Suppressor macrophage treated with lipopolysaccharide for 1 hour (primary cell): ENCODE data around the gene GRIK3.
"Not testable (repeated sequence)": the region's sequence is repeated elsewhere in the genome, so short reads cannot be mapped to it uniquely, and the experiment has no call there.

Experiments used
- DNase-seq, 3 donors: peaks; one replicate each; pipeline ENCODE4 v3.0.0-alpha.2; 2020 to 2022

The GRIK3 gene

DNA sequence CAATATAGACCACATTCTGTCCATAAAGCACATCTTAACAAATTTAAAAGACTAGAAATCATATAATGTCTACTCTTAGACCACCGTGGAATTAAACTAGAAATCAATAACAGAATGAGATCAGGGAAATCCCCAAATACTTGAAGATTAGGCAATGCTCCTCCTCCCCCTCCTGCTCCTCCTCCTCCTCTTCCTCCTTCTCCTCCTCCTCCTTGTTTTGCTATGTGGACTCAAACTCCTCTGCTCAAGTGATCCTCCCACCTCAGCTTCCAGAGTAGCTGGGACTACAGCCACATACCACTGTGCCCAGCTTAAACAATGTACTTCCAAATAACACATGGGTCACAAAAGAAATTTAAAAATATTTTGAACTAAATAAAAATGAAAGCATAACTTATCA is 134.2 kb downstream of the GRIK3 start:
- DNase-seq = no peak

GRCh38 chr1:36897813-36898212 is 136.5 kb downstream of the GRIK3 start:
- not testable (repeated sequence) for DNase-seq

DNA sequence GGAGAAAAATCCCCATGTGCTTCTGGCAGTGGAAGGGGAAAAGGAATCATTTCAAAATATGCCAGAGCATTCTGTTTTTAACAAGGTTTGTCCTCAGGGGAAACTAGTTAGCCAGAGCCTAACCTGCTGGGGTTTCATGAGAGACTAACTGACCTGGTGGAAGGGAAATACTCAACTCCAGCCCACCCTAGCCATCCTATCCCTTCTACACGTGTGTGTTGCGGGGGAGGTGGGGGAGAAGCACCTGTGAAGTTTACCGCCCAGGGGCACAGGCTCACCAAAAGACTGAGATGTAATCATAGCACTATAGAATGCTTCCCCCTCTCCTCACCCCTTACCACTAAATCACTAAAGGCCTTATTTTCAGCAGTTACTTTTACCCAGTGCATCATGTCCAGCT is 139.5 kb downstream of the GRIK3 start:
- no peak for DNase-seq

- no peak for DNase-seq
These were observed 143.5 kb downstream of the GRIK3 start for GRCh38 chr1:36890776-36891175.

DNA sequence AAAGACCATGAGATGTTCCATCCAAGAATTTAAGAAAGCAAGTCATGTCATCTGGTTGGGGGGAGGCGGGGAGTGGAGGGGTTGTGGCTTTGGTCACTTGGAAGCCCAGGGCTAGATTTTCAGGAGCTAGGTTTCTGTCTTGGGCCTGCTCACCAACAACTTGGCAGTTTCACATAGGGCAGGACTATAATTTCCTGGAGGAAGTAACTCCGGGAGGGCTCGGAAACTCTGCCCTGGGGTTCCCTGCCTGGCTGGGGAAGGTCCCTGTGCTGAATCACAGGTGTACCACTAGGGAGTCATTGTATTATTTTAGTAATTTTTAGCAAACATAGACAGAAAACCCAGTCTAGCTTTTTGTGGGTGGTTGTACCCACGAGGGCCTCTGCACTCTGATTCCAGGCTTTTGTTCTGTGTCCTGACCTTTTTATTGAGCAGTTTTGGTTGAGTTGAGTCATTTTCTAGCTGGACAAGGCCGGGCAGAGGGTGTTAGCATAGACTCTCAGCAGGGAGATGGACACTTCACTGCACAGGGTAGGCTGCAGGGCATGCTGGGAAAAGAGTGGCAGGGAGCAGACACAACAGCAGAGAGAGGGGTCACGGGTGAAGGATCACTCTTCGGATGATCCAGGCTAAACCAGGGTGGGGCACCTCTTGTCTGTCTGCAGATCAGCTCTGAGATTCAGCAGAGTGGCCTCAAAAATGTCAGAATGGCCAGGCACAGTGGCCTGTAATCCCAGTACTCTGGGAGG is 144.7 kb downstream of the GRIK3 start:
- no peak for DNase-seq

DNA sequence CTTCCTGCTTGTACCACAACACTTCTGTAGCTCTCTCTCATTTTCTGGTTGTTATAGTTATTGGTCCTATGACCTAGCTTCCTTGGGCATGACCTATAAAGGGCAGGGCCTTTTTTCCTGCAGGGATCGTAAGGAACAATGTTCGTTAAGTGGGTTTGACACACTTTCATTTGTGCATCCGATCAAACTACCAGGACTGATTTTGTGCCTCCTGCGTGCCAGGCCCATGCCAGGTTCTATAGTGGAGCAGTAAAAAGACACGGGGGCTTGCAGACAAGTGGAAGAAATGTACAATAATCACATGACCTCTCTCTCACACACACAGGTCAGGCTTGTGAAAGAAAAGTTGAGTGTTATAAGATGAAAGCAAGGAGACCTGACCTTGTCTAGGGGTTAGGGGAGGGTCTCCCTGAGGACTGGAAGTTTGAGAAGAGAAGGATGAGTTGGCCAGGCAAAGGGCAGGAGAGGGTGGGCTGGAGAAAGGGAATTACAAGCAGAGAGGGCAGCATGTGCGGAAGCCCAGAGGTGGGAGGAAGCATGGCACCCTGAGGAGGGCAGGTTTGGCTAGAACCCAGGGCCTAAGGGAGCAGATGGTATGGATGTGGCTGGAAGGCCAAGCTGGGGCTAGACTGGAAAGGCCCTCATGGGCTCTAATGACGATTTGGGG is 145.4 kb downstream of the GRIK3 start:
- DNase-seq = no peak

DNA sequence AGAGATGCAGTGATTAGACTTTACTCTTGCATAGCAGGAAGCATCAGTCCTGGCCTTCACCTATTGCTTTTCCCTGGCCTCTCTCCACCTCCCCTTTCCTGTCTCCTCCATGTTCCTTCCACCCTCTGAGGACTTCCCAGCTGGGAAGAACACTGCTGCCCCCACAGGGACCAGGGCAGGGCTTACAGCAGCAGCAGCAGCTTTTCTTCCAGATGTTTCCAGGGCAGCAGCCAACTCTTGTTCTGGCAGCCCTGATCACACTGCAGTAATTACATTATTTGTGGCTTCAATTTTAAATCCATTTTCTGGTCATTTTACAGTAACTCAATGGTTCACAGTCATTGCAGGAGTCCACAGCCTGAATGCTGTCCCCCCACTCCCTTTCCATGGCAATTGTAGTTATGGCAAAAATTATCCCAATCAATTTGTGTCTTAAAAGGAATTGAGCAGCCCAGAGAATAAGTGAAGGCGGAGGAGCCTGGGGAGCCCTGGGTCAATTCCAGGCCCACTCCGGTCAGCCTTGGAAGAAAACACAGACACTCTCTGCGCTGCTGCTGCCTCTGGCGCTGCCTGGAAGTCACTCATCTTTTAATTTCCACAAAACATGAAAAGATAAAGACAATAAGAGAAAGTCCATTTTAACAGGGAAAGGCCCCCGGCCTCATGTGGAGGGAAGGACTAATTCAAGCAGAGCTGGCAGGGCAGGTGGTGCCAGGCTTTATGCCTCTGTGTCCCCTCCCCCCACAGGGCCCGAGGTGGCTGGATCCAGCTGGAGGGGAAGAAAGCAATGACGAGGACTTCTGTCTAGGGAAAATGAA is 148.6 kb downstream of the GRIK3 start:
- no peak for DNase-seq

DNA sequence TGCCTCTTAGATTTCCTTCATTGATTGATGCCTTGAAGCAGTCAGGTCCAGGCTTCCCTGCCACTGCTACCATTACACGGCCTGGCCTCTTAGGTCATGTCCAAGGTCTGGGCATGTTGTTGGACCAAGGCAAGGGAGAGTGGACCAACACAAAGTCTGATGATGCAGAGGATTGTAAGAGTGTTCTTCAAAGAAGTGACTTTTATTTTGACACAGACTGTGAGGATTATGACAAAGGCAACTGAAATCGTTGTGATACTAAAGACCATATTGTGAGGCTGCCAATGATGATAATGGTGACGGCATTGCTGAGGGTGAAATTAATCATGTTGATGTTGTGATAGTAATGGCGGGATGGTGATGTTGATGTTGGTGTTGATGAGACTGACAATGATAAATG is 149.5 kb downstream of the GRIK3 start:
- DNase-seq = no peak

DNA sequence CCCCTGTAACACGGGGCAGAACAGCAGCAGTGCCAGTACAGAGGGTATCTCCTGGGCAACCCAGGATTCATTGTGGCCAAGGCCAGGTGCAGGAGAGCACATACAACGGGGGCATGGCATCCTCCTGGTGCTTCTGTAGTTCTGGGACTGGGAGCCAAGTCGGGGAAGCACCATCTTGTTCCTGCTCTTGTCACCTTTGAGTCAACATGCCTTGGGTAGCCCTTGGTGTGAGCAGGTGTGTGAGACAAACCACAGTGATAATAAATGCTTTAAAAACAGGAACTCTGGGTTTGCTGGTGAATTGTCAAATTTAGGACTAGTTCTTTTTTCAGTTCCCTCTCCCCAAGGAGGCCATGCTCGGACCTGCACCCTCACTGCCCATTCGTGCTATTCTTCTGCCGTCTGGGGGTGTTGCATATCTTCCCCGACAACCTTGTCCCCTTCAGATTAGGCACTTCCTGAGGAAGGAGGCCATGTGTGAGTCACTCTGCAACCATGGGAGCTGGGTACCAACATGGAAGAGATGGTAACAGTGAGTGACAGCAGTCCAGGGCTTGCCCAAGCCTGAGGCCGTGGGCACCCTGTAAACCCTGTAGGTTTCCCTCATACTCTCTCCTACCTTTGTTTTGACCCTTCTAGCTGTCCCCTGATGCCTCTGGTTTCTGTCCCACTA is 150.2 kb downstream of the GRIK3 start:
- no peak for DNase-seq

DNA sequence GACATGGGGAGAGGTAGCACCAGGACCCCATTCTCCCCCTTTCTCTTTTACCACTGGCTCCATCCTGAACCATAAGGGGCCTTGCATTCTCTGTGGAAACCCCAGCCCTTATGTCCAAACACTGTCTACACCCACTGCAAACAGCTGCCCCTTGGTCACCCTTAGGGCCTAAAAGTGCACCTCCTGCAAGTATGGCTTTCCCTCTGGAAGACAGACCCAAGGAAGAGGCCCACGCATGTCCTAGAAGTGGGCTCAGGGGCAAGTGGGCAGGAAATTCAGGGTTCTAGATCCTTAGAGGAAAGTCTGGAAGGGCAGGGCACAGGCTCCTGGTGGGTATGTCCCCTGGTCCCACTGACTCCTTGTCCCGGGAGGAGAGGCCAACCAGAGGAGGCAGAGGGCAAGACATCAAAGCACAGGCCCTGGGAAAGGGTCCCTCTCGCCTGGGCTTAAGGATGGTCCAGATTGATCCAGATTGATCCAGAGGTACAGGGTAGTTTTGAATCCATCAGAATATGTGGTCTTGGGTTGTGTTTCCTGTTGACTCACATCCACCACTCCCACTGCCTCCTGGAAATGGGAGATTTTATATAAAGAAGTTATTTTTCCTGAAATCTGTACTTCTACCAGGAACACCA is 150.9 kb downstream of the GRIK3 start:
- no peak for DNase-seq

GRCh38 chr1:36882536-36883285 is 151.6 kb downstream of the GRIK3 start:
- no peak for DNase-seq

GRCh38 chr1:36881541-36881940 is 152.8 kb downstream of the GRIK3 start:
- no peak for DNase-seq

DNA sequence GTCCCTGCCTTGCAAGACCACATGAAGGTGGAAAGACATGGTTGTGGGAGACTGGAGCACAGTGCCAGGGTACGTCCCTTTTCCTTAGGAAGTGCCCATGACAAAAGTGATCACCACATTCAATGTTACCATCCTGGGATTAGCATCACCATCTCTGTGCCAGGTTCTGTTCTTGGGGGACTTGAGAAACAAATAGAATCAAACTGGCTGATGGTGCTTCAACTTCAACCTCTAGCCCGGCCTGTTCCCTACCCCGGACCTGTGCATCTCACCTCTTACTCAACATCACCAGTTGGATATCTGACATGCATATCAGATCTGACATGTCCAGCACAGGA is 153.3 kb downstream of the GRIK3 start:
- DNase-seq = no peak

DNA sequence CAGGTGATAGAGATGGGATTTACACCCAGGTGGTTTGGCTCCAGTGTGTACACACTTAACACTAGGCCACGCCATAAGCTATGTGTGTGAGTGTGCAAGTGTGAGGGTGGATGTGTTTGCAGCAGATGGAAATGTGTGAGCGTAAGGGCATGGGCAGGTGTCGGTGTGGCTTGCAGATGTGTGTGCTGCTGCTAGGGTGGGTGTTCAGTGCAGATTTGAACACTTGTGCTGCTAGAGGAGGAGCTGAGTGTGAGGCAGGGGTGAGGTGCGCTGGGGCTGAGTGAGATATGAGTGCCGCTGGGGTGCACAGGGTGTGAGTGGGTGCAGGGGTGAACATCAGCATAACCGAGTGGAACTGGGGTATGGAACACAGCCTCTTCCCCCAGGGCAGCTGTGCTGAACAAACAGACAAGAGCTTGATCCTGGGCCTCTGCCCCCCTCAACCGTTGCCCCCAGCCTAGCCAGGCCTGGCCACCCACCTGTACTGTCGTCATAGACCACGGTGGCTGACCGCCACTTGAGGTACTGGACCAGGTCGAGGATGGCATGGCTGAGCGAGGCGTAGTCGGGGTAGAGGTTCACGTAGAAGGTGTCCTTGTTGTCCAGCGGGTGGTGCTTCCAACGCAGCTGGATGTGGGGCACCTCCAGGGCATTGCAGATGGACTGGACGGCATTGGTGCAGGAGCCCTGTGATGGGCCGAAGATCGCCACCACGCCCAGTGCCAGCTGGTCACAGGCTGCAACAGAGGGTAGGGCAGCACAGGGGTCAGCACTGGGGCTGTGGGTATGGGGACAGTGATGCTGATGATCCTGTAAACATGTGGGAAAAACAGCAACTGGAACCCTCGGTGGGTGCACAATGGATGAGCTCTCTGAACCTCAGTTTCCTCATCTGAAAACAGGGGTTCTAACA is 153.9 kb downstream of the GRIK3 start:
- no peak for DNase-seq

- no peak for DNase-seq
These were observed 154.7 kb downstream of the GRIK3 start for GRCh38 chr1:36879613-36880012.

DNA sequence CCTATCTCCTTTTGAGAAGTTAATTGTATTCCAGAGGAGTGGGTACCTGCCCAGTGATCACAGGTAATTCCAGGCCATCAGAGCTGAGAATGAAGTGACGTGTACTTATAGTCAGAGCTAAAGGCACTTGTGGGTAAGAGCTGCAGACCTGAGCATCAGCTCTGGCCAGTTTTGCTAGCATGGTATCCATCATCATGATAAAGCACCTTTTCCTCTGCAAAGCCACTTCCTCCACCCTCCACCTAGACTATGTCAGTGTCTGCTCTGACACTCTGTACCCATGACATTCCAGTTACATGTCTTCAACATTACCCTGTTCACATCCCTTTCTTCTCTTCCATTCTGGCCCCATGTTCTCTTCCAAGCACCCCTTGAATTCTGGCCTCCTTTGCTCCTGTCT is 157.3 kb downstream of the GRIK3 start:
- DNase-seq = no peak

DNA sequence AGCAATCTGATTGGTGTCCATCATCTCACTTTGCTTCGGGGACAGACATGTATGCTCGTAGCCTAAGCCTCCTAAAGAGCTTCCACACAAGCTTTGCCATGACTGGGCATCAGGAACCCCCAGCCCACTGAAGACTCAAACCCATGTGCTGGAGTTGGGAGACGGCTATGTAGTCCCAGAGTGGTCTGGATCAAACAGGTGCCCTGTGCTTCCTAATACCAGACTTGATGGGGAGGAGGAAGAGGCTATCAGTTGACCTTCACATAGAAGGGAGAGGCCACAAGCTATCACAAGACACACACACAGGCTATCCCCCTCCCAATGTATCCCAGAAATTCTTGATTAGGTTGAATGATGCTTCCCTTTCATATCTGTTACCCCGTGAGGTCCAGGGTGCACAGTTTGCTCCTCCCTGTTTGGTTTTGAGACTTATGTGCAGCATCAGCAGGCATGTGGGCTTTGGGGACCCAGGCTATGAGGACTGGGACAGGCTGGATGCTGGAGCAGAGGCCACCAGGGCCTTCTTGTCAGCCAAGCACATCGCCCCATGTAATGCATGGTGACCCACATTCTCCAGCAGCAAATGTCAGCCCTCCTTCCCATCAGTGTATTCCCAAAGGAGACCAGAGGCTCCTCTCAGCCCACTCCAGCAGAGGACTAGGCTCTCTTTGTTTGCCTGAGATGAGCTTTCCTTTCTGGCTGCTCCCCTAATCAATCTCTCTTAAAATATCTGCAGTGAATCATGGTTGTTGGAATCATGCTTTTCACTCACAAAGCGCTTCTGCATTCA is 159.8 kb downstream of the GRIK3 start:
- no peak for DNase-seq

- DNase-seq = no peak
These were observed 161.5 kb downstream of the GRIK3 start for GRCh38 chr1:36872858-36873257.

DNA sequence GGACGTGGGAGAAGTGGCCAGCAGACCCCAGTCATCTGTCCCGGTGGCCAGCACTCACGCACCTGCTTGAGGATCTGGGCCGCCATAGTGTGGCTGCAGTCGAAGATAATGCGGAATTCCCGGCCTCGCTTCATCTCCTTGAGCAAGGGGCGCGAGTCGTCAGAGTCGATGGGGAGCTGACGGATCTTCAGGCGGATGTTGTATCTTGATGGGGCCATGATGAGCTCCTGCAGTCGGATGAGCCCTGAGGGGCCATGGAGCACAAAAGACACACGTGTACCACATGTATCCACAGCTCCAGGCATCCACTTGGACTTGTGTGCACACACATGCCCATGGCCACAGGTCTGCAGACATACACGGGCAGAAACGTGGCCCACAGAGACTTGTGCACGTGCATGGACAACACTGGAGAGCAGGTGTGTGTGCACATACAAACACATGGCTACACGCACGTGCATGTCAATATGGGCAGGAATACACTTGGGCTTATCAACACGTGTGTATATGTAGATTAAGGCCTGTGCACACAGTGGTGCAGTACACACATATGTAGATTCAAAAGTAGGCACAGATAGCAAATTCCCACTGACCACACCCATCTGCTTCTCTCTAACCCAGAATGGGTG is 162.1 kb downstream of the GRIK3 start:
- no peak for DNase-seq
